NB4 (cell line): ENCODE results near the gene CCND1.

Source experiments
- DNase-seq: peaks from one replicate; pipeline ENCODE4 v3.0.0; 2010; ENCODE audit warnings: low read depth
- H3K4me3 ChIP-seq: one replicate; pipeline ENCODE4 v1.5.1; 2011; ENCODE audit warnings: mild to moderate bottlenecking, low read depth, low read length, moderate library complexity
- MYC ChIP-seq: IDR thresholded peaks from 2 replicates; pipeline ENCODE4 v1.6.1; 2011; ENCODE audit warnings: low read depth, low read length
- POLR2A ChIP-seq: IDR thresholded peaks from 2 replicates; pipeline ENCODE4 v1.6.1; 2011; ENCODE audit warnings: mild to moderate bottlenecking; ENCODE audit not compliant: insufficient read length; ENCODE audit errors: extremely low read depth
- TF ChIP-seq, protein P1 (sequence below): IDR thresholded peaks from 2 replicates; pipeline ENCODE4 v1.6.1; 2011; ENCODE audit warnings: low read depth, low read length
- TF ChIP-seq, protein P2 (sequence below): IDR thresholded peaks from one replicate; pipeline ENCODE4 v1.5.1; 2012; ENCODE audit warnings: low read depth, low read length

CCND1 gene

DNA sequence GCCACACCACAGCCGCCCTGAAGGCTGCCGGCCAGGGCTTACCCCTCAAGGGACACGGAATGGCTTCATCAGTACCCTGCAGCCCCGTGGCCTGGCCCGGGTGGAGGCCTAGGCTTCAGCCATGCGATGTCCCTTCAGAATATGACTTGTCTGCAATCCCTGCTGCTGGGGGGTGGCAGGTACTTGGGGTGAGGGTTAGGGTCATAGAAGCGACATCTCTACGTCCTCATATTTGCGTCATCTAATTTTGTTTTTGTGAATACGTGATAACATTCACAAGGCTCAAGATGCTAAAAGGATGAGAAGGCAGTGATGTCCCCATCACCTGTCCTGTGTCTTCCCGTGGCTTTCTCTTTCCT lies 6.4 kb downstream of the CCND1 start:
- no peak for DNase-seq
- no peak overlapping the region for H3K4me3 ChIP-seq
- TF ChIP-seq, protein P1, sequence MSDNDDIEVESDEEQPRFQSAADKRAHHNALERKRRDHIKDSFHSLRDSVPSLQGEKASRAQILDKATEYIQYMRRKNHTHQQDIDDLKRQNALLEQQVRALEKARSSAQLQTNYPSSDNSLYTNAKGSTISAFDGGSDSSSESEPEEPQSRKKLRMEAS, result no peak
- no peak for TF ChIP-seq MYC
- no peak for TF ChIP-seq POLR2A
- TF ChIP-seq, protein P2, sequence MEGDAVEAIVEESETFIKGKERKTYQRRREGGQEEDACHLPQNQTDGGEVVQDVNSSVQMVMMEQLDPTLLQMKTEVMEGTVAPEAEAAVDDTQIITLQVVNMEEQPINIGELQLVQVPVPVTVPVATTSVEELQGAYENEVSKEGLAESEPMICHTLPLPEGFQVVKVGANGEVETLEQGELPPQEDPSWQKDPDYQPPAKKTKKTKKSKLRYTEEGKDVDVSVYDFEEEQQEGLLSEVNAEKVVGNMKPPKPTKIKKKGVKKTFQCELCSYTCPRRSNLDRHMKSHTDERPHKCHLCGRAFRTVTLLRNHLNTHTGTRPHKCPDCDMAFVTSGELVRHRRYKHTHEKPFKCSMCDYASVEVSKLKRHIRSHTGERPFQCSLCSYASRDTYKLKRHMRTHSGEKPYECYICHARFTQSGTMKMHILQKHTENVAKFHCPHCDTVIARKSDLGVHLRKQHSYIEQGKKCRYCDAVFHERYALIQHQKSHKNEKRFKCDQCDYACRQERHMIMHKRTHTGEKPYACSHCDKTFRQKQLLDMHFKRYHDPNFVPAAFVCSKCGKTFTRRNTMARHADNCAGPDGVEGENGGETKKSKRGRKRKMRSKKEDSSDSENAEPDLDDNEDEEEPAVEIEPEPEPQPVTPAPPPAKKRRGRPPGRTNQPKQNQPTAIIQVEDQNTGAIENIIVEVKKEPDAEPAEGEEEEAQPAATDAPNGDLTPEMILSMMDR, result no peak

DNA sequence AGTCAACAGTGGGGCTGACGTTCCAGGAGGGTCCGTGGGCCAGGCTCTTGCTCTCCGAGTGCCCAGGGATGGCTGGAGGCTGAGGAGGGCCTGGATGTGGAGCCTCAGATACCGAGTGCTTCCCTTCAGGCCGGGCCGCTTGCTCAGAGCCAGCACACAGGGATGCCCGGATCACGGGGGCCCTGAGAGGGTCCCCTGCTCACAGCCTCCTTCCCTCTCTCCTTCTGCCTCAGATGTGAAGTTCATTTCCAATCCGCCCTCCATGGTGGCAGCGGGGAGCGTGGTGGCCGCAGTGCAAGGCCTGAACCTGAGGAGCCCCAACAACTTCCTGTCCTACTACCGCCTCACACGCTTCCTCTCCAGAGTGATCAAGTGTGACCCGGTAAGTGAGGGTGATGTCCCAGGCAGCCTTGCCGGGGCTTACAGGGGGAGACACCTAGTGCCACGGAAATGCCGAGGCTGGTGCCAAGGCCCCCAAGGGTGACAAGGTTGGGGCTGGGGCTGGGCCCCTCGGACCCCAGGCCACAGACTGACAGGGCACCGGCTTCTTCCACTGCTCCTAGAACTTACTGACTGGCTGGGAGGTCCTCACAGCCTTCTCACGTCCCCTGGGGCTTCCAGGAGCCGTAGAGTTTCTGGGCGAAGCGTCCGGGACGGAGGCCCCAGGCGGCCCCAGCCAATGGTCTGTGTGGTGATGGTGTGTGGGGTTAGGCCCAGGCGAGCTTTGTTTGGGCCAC lies 7.0 kb downstream of the CCND1 start:
- H3K4me3 ChIP-seq, result no peak overlapping the region
- no peak for DNase-seq
- TF ChIP-seq, protein P1, result no peak
- TF ChIP-seq POLR2A (no peak), MYC (no peak)
- TF ChIP-seq, protein P2, result no peak

DNA sequence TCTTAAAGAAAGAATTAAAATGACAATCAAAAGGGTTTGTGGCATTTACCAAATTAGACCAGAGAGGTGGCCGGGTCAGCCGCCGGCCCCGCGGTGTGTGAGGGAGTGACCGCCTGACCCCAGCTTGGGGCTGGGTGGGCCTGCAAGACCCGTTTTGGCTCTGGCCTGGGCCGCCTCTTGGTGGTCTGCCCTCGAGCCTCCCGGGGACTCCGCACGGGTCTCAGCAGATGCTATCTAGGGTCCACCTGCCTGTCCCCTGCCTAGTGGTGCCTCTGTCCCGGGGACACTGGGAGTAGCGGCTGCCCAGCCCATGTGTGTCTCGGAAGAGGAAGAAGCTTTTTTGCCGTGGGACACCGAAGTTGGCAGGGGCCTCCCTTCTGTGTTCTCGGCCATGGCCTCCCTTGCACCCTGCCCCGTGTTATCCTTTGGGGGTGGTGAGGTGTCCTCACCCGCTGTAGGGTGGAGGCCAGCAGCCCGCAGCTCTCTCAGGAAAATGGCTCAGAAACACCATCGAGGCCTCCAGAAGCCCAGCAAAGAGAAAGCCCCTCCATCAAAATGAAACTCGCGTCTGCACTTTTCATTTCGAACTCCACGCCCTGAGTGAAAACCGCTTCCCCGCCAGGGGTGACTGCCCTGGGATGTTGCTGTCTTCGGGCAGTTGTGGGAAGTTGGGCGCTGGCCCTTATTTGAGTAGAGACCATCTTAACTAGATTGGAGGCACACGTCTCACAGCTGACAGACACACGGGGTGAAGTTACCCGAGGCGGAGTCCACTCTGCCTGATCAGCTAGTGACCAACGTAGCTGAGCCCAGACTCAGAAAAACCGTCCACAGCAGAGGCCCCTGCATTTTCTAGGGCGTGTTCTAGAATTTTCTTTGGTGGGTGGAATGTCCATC lies 8.0 kb downstream of the CCND1 start:
- no peak overlapping the region for H3K4me3 ChIP-seq
- DNase-seq, result no peak
- TF ChIP-seq, protein P2, result no peak
- no peak for TF ChIP-seq MYC
- no peak for TF ChIP-seq POLR2A
- TF ChIP-seq, protein P1, result no peak

DNA sequence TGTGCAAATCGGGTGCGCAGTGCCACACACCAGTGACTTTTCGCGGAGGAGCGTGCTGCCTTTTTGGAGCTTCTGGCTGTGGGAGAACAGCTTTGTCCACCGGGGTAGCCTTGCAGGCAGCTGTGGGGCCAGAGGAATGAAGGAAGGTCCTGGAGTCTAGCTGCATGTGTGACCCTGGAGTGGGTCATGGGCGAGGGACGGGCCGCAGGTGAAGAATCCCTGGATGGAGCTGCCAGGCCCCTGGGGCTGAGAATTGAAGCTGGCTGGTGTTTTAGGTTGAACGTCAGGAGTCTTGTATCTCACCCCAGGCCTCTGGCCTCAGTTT lies 8.6 kb downstream of the CCND1 start:
- no peak overlapping the region for H3K4me3 ChIP-seq
- DNase-seq, result no peak
- TF ChIP-seq MYC (no peak), POLR2A (no peak)
- TF ChIP-seq, protein P1, result no peak
- TF ChIP-seq, protein P2, result no peak

DNA sequence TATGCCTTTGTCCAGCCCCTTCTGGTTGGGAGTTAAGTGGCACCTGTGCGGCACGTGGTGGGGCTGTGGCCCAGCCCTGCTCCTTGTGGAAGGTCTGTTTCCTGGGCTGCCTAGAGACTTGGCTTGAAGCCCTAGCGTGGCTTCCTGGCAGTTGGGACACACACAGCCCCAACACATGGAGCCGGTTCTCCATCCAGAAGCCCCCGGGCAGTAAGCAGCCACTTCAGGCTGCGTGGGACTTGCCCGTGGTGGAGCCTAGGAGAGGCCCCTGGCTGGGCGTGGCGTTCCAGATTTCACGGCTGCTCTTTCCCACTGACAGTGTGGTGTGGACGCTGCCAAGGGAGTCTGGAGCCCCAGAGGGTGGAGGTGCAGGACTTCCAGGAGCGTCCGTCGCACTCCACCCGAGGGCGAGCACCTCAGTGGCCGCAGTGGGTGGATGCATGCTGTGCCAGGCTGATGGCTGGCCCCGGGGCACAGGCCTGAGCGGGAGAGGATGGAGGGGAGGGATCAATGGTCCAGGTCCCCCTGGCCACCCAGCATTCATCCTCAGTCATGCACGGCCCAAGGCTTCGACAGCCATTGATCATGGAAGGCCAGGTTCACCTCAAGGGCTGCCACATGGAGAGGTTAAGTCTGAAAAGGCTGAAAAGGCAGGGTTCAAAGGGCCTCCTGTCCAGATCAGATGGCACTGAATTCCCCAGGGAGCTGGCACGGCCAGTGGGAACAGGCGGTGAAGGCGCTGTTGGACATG lies 9.3 kb downstream of the CCND1 start:
- DNase-seq, result no peak
- TF ChIP-seq POLR2A (no peak), MYC (no peak)
- TF ChIP-seq, protein P2, result no peak
- TF ChIP-seq, protein P1, result no peak
- H3K4me3 ChIP-seq, result no peak overlapping the region
